Spleen (tissue), 7 donors: Measurements from ENCODE around the gene FGD5.

ENCODE experiments used
- POLR2AphosphoS5 ChIP-seq, 3 donors: sonication (generic); formaldehyde crosslinking; IDR thresholded peaks; one replicate each; pipeline ENCODE4 v1.5.1; 2017; ENCODE audit warnings: antibody characterized with exemption in 3 of 3
- TF ChIP-seq, protein P1 (sequence below), 11 experiments: fragments of 200-600 bp in 7 of 11; fragments of 450-650 bp in 4 of 11; sonication (generic) in 4 of 11; IDR thresholded peaks in 8 of 11; conservative IDR thresholded peaks in 3 of 11; 1 replicate in 7 of 11; 2 replicates in 4 of 11; pipeline versions ENCODE4 v1.4.0 to v1.8.0; 2016 to 2021; ENCODE audit warnings: antibody characterized with exemption in 11 of 11, inconsistent platforms in 4 of 11, mild to moderate bottlenecking in 1 of 11
- donor health status: DM: no; HTN: no; CAD: no; lungs with moderate emphysema.
- donor health status: DM: no; HTN: no; CAD: no.
- donor health status: DM: no; HTN: no; CAD: no.

DNA sequence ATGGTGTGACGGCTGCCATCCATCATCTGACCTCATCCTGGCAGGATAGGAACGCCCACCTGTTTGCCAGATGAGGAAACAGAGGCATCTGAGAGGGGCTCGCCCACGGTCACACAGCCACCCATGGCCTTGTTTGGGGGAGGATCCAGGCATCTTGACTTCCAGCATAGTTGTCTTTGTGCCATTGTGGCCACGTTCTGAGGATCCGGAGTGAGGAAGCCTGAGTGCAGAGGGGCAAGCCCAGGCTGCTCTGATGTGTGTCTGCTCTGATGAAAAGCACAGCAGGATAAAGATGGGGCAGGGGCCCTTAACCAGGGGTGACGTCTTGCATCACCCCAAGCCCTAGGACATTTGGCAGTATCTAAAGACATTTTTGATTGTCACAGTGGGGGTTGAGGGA lies 58.7 kb downstream of the FGD5 start:
- no peak for TF ChIP-seq POLR2AphosphoS5 (IDR thresholded peaks at IDR 0.05)
- TF ChIP-seq, protein P1, sequence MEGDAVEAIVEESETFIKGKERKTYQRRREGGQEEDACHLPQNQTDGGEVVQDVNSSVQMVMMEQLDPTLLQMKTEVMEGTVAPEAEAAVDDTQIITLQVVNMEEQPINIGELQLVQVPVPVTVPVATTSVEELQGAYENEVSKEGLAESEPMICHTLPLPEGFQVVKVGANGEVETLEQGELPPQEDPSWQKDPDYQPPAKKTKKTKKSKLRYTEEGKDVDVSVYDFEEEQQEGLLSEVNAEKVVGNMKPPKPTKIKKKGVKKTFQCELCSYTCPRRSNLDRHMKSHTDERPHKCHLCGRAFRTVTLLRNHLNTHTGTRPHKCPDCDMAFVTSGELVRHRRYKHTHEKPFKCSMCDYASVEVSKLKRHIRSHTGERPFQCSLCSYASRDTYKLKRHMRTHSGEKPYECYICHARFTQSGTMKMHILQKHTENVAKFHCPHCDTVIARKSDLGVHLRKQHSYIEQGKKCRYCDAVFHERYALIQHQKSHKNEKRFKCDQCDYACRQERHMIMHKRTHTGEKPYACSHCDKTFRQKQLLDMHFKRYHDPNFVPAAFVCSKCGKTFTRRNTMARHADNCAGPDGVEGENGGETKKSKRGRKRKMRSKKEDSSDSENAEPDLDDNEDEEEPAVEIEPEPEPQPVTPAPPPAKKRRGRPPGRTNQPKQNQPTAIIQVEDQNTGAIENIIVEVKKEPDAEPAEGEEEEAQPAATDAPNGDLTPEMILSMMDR (IDR thresholded peaks at IDR 0.05 in 8 of 11, conservative IDR thresholded peaks at IDR 0.05 in 3 of 11) = no peak
